Muscle of leg (tissue), 11 donors: ENCODE measurements around the gene MIER2. TPM values are rescaled to one million over a fixed set of nuclear protein-coding genes. Genes with fewer than 3 reads are reported as not detected.

Experiments
- DNase-seq: peaks from one replicate; pipeline ENCODE4 v3.0.0; 2013
- H3K27ac ChIP-seq: one replicate; pipeline ENCODE4 v1.5.1; 2013; ENCODE audit warnings: mild to moderate bottlenecking, low read length, control low read depth
- H3K27me3 ChIP-seq: one replicate; pipeline ENCODE4 v1.6.1; 2013; ENCODE audit warnings: low read length; ENCODE audit not compliant: control insufficient read depth, insufficient read depth
- H3K36me3 ChIP-seq: one replicate; pipeline ENCODE4 v1.6.1; 2013; ENCODE audit warnings: low read length; ENCODE audit not compliant: control insufficient read depth, insufficient read depth
- H3K4me1 ChIP-seq: one replicate; pipeline ENCODE4 v1.6.1; 2013; ENCODE audit warnings: low read length; ENCODE audit not compliant: control insufficient read depth, insufficient read depth
- H3K4me3 ChIP-seq: one replicate; pipeline ENCODE4 v1.5.1; 2013; ENCODE audit warnings: low read length, control low read depth
- H3K9me3 ChIP-seq: replicated peaks from 2 replicates; pipeline ENCODE4 v1.6.1; 2013; ENCODE audit warnings: low read depth, low read length; ENCODE audit not compliant: control insufficient read depth
- WGBS: methylation state at CpG from one replicate; pipeline ENCODE4 v1.1.5; 2013; ENCODE audit warnings: missing lambda C conversion rate; ENCODE audit not compliant: insufficient coverage; 5-methylcytosine and 5-hydroxymethylcytosine counted together
- polyA plus RNA-seq, 8 donors: library from polyadenylated mRNA; unstranded; fragments of 120-200 nt; gene quantifications; one replicate each; pipeline versions ENCODE4 v1.2.1 to v1.2.3, GENCODE V29; 2013; ENCODE audit warnings: inconsistent platforms in 1 of 8, low replicate concordance in 1 of 8; ENCODE audit not compliant: insufficient read length in 8 of 8, insufficient read depth in 1 of 8
- total RNA-seq: library from RNA; stranded (reverse); fragments of 120-200 nt; gene quantifications from one replicate; pipeline ENCODE4 v1.2.4, GENCODE V29; 2013

MIER2 gene
- total and polyA plus RNA-seq, 9 donors, result 17.2 to 33.5 (median 28.8) TPM

DNA sequence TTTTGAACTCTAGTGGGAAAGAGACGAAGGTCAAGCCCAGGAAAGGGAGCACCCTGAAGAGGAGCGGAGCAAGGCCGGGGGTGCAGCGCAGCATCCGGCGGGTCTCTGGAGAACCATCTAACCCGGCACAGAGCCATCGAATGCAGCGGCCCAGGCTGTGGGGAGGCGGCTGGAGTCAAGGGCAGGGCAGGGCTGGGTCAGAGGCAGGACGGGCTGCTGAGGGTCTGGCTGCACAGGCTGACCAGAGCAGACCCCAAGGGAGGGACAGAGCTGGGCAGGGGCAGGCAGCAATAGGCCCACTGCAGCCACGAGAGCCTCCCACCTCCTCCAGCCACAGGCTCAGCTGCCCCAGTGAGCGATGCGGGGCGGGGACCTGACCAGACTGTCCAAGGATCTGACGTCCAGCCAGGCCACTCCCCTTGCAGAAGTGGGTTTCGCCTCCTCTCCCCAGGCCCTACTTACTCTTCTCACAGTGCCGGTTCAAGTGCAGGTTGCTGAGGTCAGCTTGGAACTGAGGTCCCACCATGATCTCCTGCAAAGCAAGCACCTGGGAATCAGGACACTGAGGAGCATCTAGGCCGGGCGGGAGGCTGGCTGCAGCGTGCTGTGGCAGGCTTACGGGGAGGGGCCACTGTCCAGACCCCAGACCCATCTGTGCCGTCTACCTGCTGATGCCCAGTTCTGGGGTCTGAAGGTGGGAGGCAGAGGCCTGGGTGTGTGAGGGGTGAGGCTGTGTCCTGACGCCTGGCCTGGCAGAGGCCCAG is 19.2 kb downstream of the MIER2 start:
- Histone ChIP-seq H3K4me3 (no peak overlapping the region), H3K27me3 (no peaks in the 10 kb centered on the region), H3K9me3 (peaks cover 16% of the 10 kb centered on the region), H3K4me1 (no peaks in the 10 kb centered on the region), H3K36me3 (peaks cover 88% of the 10 kb centered on the region), H3K27ac (no peak overlapping the region)
- DNase-seq, result no peak
- 89% methylated on average over 24 of the region's 24 CpGs for WGBS

DNA sequence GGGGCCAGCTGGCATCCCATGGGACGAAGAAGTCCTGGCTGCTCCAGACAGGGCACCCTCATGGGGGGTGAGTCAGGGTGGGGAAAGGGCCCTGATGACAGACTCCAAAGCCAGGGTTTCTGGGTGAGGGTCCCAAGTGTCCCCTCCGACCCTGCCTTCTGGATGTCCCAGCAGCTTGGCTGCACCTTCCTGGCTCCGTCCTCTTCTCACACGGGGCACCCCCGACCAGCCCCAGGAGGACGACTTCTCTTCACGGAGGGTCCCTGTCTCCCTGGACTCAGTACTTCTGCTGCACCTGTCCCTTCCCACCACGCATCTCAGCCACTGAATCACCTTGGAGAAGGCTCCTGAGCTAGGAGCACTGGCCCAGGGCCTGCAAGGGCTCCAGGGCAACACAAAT is 19.9 kb downstream of the MIER2 start:
- H3K36me3 ChIP-seq, result peaks cover 87% of the 10 kb centered on the region
- no peaks in the 10 kb centered on the region for H3K27me3 ChIP-seq
- DNase-seq, result no peak
- H3K9me3 ChIP-seq, result peaks cover 16% of the 10 kb centered on the region
- WGBS, result 95% methylated on average over 8 of the region's 8 CpGs
- H3K4me1 ChIP-seq, result no peaks in the 10 kb centered on the region
- no peak overlapping the region for H3K27ac ChIP-seq
- H3K4me3 ChIP-seq, result no peak overlapping the region

DNA sequence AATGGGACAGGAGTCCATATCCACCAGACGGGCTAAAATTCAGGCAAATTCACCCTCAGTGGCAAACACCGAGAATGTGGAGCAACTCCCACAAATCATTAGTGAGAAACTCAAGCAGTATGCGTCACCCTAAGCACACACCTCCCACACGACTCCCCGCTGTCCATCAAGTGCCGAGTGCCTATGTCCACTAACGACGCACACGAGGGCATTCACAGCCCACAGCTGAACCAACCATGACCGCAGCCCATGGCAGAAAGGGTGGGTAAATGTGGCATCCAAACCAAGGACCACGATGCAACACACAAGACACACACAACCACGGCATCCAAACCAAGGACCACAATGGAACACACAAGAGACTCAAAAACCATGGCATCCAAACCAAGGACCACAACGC is 22.0 kb downstream of the MIER2 start:
- H3K36me3 ChIP-seq, result peaks cover 76% of the 10 kb centered on the region
- 97% methylated on average over 8 of the region's 13 CpGs for WGBS

DNA sequence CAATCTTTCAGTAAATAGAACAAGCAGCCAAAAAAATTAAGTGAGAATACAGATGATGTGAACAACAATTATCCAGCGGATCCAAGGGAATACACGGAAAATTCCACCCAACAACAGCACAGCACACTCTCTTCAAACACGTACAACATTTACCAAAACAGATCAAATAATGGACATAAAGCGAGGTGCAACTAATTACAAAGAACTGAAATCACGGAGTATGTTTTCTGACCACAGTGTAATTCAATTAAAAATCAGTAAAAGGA is 26.2 kb downstream of the MIER2 start:
- WGBS, result 100% methylated on average over 2 of the region's 5 CpGs
- H3K9me3 ChIP-seq, result peaks cover 7% of the 10 kb centered on the region
- H3K27ac ChIP-seq, result no peak overlapping the region
- H3K36me3 ChIP-seq, result peaks cover 66% of the 10 kb centered on the region
- H3K27me3 ChIP-seq, result no peaks in the 10 kb centered on the region
- DNase-seq, result no peak
- H3K4me3 ChIP-seq, result no peak overlapping the region
- H3K4me1 ChIP-seq, result no peaks in the 10 kb centered on the region

More for the DNA sequence above, 22.0 kb downstream of the MIER2 start:
- no peaks in the 10 kb centered on the region for H3K4me1 ChIP-seq
- H3K27me3 ChIP-seq, result no peaks in the 10 kb centered on the region
- H3K27ac ChIP-seq, result no peak overlapping the region
- no peak for DNase-seq
- peaks cover 6% of the 10 kb centered on the region for H3K9me3 ChIP-seq
- no peak overlapping the region for H3K4me3 ChIP-seq

DNA sequence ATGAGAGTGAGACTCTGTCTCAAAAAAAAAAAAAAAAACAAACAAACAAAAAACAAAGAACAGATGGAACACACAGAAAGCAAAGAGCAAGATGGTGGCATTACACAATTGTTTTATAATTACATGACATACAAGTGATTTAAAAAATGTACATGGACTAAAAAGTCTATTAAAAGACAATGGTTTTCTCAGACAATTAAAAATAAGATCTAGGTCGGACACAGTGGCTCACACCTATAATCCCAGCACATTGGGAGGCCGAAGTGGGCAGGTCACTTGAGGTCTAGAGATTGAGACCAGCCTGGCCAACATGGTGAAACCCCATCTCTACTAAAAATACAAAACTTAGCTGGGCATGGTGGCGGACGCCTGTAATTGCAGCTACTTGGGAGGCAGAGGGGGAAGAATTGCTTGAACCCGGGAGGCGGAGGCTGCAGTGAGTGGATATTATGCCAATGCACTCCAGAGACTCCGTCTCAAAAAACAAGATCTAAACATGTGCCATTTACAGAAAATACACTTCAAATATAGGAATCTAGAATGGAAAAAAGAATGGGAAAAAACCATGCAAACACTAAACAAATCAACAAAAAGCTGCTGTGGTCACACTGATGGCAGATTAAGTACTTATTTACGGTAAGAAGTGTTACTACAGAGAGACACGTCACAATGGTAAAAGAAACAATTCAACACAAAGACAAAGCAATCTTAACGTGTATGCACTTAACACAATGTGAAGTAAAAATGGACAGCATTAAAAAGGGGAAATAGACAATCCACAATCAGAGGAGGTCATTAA is 26.7 kb downstream of the MIER2 start:
- DNase-seq, result no peak
- Histone ChIP-seq H3K4me1 (no peaks in the 10 kb centered on the region), H3K4me3 (no peak overlapping the region), H3K27me3 (no peaks in the 10 kb centered on the region), H3K9me3 (peaks cover 7% of the 10 kb centered on the region), H3K36me3 (peaks cover 66% of the 10 kb centered on the region), H3K27ac (peak overlapping the region; percentile 20)
- 100% methylated on average over 1 of the region's 10 CpGs for WGBS

DNA sequence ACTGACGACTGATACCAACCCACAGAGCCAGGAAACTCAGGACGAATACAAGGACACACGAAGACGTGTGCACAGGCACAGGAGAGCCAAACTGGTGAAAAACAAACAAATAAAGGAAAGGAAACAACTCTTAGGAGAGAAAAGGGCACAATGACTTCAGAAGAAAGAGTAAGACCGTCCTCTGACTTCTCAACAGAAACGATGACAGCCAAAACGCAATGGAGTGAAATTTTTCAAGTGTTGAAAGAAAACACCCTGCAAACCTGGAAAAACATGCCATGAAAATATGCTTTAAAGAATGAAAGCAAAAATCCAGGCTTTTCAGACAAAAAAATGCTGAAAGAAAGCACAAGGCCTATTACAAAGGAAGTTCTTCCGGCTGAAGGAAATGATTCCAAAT is 28.8 kb downstream of the MIER2 start:
- H3K27me3 ChIP-seq, result no peaks in the 10 kb centered on the region
- peaks cover 57% of the 10 kb centered on the region for H3K36me3 ChIP-seq
- peaks cover 7% of the 10 kb centered on the region for H3K9me3 ChIP-seq
- H3K27ac ChIP-seq, result no peak overlapping the region
- no peak overlapping the region for H3K4me3 ChIP-seq
- no peaks in the 10 kb centered on the region for H3K4me1 ChIP-seq
- DNase-seq, result no peak
- WGBS, result 95% methylated on average over 4 of the region's 8 CpGs

DNA sequence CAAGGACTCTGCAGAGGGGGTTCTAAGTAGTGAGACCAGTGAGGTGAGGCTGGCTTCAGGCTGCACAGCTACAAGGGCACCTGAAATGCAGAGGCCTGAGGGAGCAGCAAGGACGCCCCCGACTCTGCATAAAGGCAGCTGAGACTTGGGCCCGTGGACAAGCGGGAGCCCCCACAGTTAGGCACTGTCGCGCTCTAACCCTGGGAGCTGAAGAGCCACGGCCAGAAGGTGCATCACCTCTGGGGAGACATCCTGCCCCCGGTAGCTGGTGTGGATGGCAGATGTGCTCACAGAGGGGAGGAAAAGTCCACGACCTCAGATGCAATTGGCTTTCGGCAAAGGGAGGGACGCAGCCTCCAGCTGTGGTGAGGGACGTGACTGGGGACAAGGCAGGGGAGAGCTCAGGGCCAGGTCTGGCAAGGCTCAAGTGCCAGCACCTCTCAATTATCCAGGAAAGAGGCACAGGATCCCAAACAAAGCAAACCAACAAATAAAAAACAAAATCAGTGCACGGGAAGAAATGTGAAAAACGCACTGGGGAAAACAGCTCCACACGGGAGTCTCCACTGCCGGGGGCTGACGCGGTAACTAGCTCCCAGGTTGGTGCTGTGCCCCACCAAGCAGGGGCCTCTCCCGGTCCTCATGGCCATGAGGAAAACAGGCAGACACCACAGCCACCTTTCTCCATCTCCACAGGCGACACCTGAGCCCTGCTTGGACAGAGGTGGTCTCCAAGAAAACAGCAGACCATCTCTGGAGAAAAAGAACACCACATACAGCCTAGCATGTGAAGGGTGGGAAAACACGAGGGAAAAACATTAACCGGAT is 30.4 kb downstream of the MIER2 start:
- peaks cover 7% of the 10 kb centered on the region for H3K9me3 ChIP-seq
- peaks cover 51% of the 10 kb centered on the region for H3K36me3 ChIP-seq
- no peak for DNase-seq
- peaks cover 8% of the 10 kb centered on the region for H3K4me1 ChIP-seq
- H3K4me3 ChIP-seq, result no peak overlapping the region
- H3K27me3 ChIP-seq, result no peaks in the 10 kb centered on the region
- WGBS, result 82% methylated on average over 15 of the region's 22 CpGs
- H3K27ac ChIP-seq, result no peak overlapping the region

DNA sequence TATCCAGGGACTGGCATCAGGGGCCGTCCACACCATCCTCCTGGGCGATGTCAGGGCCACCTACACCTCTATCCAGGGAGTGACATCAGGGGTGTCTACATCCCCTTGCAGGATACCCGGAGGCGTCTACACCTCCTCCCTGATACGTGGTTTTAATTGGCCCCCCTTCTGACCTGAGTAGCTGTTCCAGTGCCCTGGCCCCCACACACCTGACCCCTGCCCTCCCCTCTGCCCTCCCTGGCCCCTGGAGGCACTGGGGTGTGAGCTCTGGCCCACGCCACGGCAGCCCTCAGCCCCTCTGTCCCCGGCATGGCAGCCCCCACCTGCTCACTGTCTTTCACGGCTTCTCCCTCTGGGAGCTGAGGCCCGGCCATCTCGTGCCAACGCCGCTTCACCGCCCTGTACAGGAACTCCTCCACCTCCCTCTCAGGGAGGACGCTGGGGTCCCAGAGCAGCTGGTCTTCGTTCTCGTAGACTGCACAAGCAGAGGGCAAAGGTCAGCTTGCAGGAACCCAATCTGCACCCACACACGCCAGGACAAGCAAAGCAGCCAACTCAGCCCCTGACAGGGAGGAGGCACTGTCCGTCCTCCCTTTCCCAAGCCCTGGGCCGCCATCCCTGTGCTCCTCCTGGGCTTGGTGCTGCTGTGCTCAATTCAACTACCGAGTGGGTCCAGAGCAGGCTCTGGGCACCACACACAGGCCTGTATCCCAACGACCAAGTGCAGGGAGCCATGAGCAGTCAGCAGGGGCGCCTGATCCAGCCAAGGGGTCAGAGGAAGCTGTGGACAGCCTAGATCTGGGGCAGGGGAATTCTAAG is 31.2 kb downstream of the MIER2 start:
- Histone ChIP-seq H3K36me3 (peaks cover 53% of the 10 kb centered on the region), H3K27ac (no peak overlapping the region), H3K9me3 (peaks cover 7% of the 10 kb centered on the region), H3K27me3 (no peaks in the 10 kb centered on the region), H3K4me3 (no peak overlapping the region), H3K4me1 (peaks cover 8% of the 10 kb centered on the region)
- no peak for DNase-seq
- WGBS, result 70% methylated on average over 22 of the region's 23 CpGs

DNA sequence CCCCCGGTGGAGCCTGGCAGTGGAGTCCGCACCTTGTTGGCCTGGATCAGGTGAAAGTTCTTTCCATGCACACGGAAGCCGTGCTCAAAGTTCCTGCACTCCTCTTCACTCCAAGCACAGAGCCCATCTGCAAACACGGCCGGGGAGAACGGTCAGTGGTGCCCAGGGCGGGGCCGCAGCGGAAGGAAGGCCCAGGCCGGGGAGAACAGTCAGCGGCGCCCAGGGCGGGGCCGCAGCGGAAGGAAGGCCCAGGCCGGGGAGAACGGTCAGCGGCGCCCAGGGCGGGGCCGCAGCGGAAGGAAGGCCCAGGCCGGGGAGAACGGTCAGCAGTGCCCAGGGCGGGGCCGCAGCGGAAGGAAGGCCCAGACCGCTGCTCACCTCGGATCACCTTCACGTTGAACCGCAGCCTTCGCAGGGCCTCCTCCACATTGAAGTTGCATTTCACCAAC is 32.8 kb downstream of the MIER2 start:
- no peaks in the 10 kb centered on the region for H3K9me3 ChIP-seq
- peaks cover 62% of the 10 kb centered on the region for H3K36me3 ChIP-seq
- no peaks in the 10 kb centered on the region for H3K27me3 ChIP-seq
- no peak overlapping the region for H3K27ac ChIP-seq
- WGBS, result 84% methylated on average over 14 of the region's 33 CpGs
- no peak for DNase-seq
- peaks cover 8% of the 10 kb centered on the region for H3K4me1 ChIP-seq
- no peak overlapping the region for H3K4me3 ChIP-seq
